HG02938 (cell line): ENCODE data around the gene HRNR.
"Not testable (repeated sequence)": the region's sequence is repeated elsewhere in the genome, so short reads cannot be mapped to it uniquely, and the experiment has no call there.

Experiments
- ATAC-seq: cut with Tn5 transposase; IDR thresholded peaks from one replicate; pipeline ENCODE4 v1.9.1; 2021; ENCODE audit warnings: mild to moderate bottlenecking, moderate library complexity; ENCODE audit not compliant: unreplicated experiment

The HRNR gene

GRCh38 chr1:152224093-152224492 is at the start of gene HRNR:
TSS of gene HRNR (minus strand) at chr1:152224193. CDS start at chr1:152223253, 940 bp downstream.
- no peak for ATAC-seq

DNA sequence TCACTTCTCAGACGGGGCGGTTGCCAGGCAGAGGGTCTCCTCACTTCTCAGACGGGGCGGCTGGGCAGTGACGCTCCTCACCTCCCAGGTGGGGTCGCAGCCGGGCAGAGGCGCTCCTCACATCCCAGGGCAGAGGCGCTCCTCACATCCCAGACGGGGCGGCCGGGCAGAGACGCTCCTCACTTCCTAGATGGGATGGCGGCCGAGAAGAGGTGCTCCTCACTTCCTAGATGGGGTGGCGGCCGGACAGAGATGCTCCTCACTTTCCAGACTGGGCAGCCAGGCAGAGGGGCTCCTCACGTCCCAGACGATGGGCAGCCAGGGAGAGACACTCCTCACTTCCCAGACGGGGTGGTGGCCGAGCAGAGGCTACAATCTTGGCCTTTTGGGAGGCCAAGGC is 32.4 kb upstream of the HRNR start:
- not testable (repeated sequence) for ATAC-seq

GRCh38 chr1:152252157-152252556 is 28.2 kb upstream of the HRNR start:
- no peak for ATAC-seq

DNA sequence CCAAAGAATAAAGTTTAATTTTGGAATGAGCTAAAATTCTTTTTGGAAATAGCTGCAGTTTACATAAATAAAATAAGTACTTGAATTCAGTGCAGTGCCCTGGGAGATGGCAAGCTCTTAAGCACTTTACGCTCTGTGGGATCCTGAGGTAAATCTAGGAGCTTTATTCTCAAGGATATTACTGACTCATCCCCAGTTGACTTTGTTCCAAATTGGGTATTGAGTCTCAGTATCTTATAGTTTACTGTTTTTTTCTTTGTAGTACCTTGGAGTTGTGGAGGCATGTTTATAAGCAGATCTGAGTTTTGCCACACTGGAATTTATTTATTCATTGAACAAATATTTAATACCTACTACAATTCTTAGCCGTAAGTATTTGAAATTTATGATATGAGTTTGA is 27.4 kb upstream of the HRNR start:
- no peak for ATAC-seq

- no peak for ATAC-seq
These were observed 23.3 kb upstream of the HRNR start for GRCh38 chr1:152247316-152247715.

- ATAC-seq: no peak
These were observed 20.7 kb upstream of the HRNR start for GRCh38 chr1:152244576-152245273.

- no peak for ATAC-seq
These were observed 13.1 kb upstream of the HRNR start for GRCh38 chr1:152237093-152237492.

GRCh38 chr1:152228831-152229230 is 4.8 kb upstream of the HRNR start:
- ATAC-seq: no peak

GRCh38 chr1:152227310-152227928 is 3.4 kb upstream of the HRNR start:
- ATAC-seq: no peak

DNA sequence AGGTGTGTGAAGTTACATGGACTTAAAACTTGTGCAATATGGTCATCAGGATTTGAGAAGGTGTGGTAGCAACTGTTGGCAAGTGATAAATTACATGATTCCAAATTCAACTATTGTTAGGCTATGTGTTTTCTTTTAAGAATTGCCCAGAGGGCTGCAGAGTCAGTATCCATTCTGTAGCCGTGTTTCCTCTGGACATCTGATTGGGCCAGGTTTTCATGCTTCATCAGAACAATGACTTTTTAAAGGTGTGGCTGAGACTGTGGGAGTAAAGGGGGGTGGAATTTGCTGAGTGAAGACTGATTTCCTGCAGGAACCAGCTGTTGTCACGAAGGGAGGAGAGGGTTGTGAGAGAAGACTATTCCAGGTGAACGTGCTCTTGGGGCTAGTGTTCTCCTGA is 1.7 kb upstream of the HRNR start:
- ATAC-seq: no peak

GRCh38 chr1:152220166-152221163 is 3.5 kb downstream of the HRNR start:
- ATAC-seq: no peak

DNA sequence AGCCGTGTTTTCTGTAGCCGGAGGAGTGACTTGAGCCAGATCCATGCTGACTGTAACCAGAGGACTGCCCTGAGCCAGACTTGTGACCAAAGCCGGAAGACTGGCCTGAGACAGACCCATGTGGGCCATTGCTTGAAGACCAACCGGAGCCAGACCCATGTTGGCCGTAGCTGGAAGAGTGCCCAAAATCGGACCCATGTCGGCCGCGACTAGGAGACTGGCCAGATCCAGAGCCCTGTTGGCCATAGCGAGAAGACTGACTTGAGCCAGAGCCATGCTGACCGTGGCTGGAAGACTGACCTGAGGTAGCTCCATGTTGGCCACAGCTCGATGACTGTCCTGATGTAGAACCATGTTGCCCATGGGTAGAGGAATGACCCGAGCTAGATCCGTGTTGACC is 4.6 kb downstream of the HRNR start:
- not testable (repeated sequence) for ATAC-seq

DNA sequence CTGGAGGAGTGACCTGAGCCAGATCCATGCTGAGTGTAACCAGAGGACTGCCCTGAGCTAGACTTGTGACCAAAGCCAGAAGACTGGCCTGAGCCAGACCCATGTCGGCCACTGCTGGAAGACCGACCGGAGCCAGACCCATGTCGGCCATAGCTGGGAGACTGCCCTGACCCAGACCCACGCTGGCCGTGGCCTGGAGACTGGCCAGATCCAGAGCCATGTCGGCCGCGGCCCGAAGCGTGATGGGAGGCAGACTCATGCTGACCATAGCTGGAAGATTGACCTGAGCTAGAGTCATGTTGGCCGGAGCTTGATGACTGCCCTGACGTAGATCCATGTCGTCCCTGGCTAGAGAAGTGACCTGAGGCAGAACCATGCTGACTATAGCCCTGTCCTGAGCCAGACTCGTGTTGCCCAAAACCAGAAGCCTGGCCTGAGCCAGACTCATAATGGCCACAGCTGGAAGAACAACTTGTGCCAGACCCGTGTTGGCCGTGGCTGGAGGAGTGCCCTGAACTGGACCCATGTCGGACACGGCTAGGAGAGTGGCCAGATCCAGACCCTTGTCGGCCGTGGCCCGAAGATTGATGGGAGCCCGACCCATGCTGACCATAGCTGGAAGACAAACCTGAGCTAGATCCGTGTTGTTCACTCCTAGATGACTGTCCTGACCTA is 5.1 kb downstream of the HRNR start:
- no peak for ATAC-seq

DNA sequence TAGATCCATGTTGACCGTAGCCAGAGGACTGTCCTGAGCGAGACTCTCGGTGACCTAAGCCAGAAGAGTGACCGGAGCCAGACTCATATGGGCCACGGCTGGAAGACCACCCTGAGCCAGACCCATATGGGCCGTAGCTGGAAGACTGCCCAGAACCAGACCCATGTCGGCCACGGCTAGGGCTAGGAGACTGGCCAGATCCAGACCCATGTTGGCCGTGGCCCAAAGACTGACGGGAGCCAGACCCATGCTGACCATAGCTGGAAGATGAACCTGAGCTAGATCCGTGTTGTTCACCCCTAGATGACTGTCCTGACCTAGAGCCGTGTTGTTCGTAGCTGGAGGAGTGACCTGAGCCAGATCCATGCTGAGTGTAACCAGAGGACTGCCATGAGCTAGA is 8.4 kb downstream of the HRNR start:
- ATAC-seq: not testable (repeated sequence)

DNA sequence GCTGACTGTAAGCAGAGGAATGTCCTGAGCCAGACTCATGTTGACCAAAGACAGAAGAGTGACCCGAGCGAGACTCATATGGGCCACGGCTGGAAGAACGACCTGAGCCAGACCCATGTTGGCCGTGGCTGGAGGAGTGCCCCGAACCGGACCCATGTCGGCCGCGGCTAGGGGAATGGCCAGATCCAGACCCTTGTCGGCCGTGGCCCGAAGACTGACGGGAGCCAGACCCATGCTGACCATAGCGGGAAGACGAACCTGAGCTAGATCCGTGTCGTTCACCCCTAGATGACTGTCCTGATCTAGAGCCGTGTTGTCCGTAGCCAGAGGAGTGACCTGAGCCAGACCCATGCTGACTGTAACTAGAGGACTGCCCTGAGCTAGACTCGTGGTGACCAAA is 9.1 kb downstream of the HRNR start:
- ATAC-seq: not testable (repeated sequence)

DNA sequence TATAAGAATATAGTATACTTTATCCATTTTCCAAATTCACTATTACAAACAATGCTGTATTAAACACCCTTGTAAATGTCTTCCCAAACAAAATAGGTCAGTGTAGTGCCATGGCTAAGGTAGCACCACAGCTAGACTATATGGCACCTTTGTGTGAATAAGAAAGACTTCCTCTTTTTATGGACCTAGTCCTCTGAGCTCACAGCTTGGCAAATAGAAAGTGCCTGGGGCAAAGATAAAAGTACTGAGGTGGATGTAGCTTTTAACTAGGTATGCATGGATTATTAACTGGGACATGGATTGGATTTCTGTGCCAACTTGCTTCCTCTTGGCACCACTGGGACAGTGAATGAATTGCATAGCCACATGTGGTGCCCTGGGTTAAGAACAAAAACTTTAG is 25.0 kb downstream of the HRNR start:
- no peak for ATAC-seq

DNA sequence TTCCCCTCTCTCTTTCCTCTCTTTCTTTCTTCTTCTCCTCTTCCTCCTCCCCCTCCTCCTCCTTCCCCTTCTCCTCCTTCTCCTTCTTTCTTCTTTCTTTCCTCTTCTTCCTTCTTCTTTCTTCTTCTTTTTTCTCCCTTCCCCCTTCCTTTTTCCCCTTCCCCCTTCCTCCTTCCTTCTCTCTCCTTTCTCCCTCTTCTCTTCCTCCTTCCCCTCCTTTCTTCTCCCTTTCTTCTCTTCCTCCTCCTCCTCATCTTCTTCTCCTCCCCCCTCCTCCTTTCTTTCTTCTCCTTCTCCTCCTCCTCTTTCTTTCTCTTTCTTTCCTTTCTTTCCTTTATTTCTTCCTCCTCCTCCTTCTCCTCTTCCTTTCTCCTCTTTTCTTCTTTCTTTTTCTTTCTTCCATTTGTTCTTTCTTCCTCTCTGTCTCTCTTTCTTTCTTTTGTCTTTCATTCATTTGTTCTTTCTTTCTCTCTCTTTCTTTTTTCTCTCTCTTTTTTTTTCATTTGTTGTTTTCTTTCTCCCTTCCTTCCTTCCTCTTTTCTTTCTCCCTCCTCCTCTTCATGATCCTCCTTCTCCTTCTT is 26.5 kb downstream of the HRNR start:
- ATAC-seq: no peak

- no peak for ATAC-seq
These were observed 32.3 kb downstream of the HRNR start for GRCh38 chr1:152191711-152192110.

DNA sequence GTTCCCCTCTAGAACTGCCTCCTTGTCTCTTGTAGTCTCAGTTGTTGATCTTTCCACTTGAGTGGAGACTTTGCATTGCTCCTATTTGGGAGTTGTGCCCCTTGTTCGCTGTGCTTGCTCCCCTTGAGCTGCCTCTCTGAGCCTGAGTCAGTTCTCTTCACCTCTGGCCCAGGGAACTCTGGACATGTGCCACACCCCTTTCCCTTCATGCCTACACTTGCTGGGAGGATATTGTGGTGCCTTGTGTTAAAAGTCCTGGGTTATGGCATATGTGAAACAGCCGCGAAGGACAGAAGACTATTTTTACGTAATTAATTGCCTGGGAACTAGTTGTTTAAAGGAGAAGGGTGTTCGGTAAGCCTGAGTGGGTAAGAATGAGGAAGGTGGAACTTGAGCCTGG is 32.7 kb downstream of the HRNR start:
- no peak for ATAC-seq

DNA sequence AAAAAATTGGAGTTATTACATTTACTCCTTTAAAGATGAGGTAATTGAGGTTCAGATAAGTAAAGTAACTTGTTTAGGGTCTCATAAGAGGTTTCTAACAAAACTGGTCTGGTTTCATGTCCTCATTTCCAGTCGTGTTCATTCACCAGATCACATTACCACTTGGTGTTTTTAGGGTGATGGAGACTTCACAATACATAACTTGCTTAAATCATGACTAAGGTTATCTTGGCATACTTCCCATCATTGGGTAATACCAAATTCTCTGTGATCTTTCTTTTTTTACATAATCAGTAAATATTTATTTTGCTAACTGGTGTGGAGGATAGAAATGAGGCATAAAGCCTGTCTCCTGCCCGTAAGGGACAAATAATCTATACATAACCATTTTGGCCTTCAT is 33.4 kb downstream of the HRNR start:
- ATAC-seq: no peak
